HG03460 (cell line): ENCODE results near the gene NSRP1.
"Not testable (repeated sequence)": the region's sequence is repeated elsewhere in the genome, so short reads cannot be mapped to it uniquely, and the experiment has no call there.

Source experiments
- ATAC-seq: cut with Tn5 transposase; IDR thresholded peaks from one replicate; pipeline ENCODE4 v1.9.1; 2021; ENCODE audit not compliant: unreplicated experiment

NSRP1 gene

DNA sequence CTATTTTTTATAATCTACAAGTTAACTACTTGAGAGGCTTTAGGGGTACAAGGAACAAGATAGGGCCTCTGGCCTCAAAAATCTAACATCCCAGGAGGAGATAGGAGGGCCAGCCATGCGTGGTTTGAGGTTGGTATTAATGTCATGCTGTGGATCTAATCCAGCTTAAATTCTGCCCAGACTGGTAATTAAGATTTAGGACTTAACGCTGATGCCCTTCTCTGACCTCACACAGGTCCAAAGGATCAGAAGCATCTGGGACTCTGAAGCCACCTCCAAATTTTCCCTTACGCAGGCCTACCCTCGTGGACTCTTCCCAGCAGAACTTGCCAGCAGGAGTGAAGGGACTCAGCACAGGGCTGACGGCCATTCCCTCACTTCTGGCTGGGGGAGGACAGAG, 103.8 kb downstream of the NSRP1 start:
- no peak for ATAC-seq

DNA sequence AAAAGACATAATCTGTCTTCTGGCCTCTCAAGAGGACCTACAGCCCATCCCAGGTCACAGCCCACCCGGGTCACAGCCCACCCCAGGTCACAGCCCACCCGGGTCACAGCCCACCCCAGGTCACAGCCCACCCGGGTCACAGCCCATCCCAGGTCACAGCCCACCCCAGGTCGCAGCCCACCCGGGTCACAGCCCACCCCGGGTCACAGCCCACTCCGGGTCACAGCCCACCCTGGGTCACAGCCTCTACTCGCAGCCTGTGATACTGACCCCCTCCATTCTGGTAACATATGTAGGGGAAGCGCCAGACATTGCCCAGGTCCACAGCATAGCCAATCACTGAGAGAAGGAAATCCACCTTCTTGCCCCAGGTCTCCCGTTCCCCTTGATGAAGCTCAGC, 104.7 kb downstream of the NSRP1 start:
- no peak for ATAC-seq

DNA sequence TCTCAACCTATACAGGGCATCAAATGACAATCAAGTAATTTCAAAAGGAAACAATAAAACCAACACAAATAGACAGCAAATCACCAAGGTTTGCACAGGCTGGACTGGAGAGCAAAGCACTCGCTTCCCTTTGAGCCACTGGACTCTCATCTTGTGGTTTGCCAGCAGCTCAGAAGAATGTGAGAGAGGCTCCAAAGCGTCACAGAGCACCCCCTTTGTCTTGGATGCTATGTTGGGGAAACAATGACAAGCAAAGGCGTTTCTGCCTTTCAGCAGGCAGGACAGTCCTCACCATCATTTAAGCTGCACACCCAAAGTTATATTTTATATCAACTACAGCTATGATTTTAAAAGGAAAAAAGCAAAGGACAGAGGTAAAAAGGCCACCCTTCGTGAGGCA, 105.6 kb downstream of the NSRP1 start:
- no peak for ATAC-seq

DNA sequence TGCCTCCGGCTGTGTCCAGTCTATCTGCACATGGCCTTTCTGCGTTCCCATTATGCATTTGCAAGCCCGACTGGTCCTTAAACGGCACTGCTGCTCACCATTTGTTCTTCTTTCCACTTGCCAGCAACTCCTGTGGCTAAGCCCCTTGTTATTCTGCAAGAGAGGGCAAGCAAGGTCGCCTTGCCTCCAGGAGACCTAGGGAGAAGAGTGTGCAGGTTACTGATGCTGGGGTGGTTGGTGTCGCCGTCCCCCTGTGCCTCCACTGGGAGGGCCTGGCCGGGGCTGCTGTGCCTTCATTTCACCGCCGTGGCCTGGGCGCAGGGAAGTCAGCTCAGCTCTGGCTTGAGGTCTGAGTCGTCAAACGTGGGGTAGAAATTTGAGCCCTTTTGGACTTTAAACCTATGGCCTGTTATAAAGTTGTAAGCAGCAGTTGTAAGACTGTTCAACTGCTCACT, 106.1 kb downstream of the NSRP1 start:
- ATAC-seq, result no peak

DNA sequence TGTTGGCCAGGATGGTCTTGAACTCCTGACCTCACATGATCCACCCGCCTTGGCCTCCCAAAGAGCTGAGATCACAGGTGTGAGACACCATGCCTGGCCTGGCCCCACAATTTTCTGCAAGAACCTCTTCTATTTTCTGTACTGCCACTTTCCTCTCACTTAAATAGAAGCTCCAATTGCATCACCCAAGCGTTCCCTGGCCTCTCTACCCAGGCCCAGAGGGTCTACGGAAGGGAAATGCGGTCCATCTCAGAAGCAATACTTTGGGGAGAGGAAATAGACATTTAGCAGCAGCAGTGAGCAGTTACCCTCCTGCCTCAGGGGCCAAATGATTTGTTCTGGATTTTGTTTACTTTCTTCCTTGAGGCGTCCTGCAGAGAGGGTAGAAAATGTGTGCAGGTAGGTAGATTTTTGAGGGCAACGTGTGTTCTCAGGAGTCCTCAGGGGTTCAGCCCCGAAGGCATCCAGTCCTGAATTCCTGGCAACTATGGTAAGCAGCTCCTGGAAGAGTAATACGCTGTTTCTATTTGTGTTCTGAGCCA, 107.9 kb downstream of the NSRP1 start:
- ATAC-seq, result no peak

DNA sequence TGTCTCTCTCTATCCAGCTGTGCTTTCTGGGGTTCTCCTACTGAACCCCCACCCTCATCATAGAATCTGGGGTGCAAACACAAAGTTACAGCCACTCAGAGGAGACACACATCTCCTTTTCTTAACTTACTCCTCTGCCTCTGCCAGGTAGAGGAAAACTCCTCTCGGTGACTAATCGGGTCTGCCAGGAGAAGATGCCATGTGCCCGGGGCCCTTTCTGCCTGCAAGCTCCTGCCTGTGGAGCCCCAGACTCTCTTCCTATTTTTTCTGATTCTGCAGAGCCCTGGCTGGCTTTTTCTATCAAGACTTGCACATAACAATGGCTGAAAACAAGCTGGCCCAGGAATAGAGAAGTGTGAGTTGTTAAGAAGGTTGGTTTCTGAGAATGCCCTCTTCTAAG, 108.5 kb downstream of the NSRP1 start:
- ATAC-seq, result no peak

DNA sequence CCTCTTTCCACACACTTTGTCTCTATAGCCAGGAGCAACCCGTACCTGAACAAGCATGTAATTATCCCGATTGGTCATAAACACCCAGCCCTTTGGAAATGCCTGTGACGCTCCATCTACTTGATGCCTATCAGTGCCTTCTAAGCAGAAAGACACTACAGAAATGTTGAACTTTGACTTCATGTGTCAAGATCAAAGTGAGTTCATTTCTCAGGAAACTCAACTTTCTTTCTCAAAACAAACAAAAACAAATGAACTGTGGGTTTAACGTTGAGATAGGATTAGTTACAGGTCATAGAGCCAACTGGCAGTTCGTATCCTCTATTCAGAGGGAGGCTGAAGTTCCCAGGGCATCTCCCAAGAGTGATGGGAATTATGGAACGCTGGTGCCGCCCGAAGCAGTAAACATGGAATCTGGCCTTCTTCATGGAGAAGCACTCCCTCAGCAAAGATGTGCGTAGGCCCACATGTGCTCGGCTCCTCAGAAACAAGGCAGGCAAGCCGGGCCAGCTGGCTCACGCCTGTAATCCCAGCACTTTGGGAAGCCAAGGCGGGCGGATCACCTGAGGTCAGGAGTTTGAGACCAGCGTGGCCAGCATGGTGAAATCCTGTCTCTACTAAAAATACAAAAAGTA, 109.4 kb downstream of the NSRP1 start:
- ATAC-seq, result no peak

DNA sequence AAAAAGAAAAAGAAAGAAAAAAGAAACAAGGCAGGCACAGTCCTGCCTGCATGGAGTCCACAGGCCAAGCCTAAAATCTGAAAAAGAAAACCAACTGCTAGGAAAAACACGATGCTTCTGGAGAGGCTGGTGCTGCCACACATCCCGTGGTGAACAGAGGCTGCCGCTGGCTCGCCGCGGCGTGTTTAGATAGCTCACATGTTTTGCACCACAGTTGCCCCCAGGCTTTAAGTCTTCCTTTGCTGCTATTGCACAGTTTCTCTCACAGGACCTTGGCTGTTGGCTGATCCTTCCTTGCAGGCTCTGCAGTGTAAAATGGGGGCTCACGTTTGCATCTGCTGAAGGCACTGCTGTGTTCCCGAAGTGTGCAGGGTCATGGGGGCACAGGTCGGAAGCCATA, 110.3 kb downstream of the NSRP1 start:
- ATAC-seq, result no peak

DNA sequence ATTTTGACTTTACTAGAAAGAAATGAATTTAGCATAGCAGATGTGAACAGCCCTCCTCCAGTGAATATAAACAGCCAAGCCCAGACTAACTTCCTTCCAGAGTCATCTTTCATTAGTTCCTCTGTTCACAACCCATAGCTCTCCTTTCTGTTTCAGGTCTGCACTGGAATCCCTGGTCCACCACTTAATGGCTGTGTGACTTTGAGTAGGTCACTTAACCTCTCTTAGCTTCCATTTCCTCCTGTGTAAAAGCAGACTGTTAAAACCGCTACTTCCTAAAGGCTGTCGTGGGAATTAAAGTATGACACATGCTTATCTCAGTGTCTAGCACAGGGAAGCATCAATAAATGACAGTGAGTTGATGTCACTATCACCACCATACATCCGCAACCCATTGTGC, 111.4 kb downstream of the NSRP1 start:
- ATAC-seq, result no peak

DNA sequence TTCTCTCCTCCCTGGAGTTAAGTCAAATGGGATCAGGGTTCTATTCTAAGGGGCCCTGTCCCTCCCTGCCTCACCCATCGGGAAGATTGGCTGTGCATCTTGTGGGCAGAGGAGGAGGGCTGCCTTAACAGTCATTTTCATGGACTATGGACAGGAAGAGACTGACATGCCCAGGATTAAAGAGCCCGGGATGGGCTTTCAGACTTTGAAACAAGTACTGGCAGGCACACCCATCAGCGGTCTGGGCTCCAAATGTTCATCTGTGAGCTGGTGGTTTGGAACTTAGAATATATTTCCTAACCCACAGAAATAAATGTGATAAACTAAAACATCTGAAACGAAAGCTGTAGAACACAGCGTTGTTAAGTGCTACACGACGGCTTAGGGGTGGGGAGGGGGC, 112.4 kb downstream of the NSRP1 start:
- no peak for ATAC-seq

DNA sequence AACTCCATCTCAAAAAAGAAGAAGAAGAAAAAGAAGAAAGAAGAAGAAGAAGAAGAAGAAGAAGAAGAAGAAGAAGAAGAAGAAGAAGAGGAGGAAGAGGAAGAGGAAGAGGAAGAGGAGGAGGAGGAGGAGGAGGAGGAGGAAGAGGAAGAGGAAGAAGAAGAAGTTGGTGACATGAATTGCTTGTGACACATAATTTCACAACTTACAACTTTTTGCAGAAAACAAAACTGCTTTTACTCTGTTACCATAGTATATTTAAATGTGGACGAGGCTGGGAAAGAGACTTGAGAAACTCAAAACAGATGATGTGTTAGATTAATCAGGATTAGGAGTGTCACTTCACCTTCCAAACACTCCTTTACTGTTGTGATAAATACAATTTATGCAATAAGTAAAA, 113.4 kb downstream of the NSRP1 start:
- not testable (repeated sequence) for ATAC-seq

DNA sequence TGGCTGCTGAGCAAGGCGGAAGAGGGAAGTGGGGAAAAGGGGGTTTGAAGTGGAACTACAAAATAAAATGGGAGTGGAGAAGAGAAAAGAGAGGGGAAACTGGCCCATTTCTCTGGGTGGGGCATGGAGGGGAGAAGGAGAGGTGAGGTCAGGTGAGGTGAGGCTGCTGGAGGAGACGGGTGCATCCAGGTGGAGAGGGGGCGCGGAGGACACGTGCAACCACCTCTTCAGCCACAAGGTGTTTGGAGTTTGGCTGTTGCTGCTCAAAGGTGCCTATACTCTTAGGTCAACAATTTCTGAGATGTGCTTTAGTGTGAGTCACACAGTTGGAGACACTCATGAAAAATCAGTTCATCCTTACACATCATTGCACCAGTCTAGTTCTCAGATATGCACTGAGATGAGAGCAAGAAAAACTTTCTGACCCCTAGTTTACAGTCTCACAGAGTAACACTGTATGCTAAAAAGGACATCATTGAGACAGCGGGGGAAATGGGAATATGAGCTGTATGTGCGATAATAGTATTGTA, 114.0 kb downstream of the NSRP1 start:
- no peak for ATAC-seq

DNA sequence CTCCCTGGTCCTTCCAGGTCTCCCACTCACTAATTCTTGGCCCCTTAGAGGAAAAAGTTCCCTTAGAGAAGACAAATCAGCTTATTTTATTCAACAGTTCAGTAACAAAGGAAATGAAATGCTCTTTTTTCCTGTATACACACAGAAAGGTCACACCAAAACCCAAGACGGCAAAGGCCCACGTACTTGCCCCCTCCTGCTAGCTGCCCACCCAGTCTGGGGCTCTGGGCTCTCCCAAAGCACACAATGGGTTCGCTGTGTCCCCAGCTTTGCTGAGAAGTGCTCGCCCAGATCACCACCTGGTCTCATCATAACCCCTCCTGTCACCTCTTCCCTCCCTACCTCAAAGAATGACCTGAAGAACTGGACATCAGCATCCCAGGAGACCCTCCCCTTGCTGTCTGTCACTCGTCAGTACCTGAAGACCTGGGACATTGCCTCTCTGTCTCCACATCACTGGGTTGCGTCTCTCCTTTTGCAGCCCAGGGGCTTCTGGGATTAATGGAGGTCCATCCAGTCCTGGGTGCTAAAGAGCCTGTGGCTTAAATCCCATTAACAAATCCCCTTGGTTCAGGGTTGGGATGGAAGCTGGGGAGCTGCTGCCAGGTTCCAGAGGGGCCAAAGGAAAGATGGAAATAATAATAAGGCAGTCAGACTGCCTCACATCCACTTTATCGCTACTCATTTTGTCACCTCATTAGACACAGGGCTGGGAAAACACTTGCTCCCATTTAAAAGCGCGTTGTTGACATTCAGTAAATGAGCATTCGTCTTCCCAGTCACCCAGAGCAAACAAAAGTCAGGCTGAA, 115.6 kb downstream of the NSRP1 start:
- no peak for ATAC-seq

DNA sequence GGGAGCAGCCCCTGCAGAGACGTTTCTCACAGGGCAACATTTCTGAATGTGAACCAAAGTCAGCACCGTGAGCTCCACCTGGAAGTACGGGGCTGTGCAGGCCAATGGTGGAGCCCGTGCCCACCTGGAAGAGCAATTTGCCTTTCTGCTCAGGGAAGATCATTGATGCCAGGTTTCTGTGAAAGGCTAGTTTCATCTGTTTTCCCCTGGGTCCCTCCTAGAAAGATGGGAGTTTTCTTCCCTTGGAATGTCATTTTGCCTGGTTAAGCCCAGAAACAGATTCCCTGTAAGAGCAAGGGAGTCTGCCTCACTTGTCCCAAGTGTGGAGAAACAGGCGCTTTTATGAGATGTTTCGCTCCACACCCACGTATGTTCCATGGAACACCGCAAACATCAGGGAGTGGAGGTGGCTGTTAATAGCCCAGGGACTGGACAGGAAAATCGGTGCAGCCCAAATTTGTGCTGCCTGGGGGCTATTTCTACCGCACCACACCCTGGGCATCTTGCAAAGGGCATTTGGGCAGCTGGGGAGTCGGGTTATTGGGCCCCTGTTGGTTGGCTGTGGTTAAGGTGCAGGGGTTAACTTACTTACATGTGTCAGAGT, 116.3 kb downstream of the NSRP1 start:
- ATAC-seq, result no peak

DNA sequence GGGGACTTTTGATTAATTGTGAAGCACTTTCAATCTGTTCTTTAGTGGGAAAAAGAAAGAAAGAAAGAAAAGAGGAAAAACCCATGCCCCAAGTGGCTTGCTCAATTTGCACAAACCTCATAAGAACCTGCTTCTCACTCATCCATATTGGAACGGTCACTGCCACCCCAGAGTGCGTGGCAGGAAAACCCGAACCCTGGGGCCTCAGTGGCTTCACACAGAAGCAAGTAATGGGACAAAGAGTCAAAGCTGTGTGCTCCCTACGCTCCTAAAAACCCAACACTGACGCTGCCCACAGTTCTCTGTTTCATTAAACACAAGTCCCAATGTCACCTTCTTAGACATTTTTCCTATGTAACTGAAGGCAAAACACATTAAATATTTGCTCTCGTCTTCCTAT, 117.7 kb downstream of the NSRP1 start:
- ATAC-seq, result no peak

DNA sequence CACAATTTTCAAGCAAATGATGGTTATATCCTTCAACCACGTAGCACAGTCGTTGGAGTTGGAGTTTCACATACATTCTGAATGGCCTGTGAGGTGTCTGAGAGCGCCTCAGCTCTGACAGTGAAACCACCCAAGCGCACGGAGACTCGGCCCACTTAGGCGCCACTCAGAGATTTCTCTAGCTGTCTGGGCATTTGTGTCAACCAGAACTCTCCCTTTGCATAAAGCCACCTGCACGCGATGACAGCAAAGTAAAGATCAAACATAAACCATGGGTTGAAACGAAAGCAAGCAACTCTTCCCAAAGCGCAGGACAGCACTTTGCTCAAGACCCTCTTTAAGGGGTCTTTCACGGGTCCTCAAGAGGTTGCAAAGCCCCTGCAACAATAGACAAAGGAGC, 118.3 kb downstream of the NSRP1 start:
- ATAC-seq, result peak; percentile 60

DNA sequence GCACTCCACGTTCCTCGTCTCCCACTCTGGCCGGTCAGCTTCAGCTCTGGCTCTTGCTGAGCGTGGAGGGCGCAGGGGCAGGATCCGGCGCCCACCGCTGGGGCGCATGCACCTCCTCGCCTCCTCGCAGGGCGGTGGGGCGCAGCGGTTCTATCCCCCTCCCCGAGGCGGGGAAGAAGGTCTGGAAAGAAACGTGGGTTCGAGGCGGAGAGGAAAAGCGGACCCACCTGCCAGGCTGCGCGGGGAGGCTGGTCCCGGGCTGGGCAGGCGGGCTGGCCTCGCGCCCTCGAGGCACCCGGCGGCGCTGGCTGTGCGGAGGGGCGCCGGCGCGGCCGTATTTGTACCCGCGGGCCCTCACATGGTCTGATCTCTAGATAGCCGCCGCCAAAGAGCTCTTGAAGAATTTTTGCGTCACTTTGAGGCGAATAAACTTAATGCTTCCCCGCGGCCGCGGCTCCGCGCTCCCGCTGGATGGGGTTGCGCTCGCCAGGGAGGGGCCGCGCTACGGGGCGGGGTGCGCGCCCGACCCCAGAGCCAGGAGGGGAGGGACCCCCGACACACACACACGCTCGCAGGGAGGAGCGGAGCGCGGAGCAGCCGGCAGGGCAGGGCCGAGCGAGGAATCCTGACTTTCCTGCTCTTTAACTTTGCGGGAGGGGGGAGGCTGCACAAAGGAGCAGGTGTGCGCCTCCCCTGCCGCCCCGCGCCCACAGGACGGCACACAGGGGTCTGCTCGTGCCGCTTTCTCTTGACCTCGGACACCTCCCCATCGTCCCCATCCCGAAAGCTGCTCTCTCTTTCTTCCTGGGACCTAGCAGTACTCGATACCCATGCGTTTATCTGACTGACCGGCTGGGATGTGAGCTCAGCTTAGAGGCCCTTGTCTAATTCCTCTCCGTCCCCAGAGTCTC, 119.0 kb downstream of the NSRP1 start, which contains the start of gene SLC6A4:
SLC6A4 (minus strand) TSS at position 312 of the 911 bp plus-strand sequence. CDS start 13,739 bp downstream, outside the sequence.
- no peak for ATAC-seq
